GM10248 (cell line): Measurements from ENCODE around the gene SLX9.
"Not testable (repeated sequence)": the region's sequence is repeated elsewhere in the genome, so short reads cannot be mapped to it uniquely, and the experiment has no call there.

Experiments used
- CTCF ChIA-PET: fragments of 300-600 bp; sonication (Branson Sonifier 250); formaldehyde crosslinking; extraction: SDS; loops from one replicate; lab custom pipeline; 2021; ENCODE audit warnings: antibody characterized with exemption; lab: Yijun Ruan, JAX
- POLR2A ChIA-PET: fragments of 350-650 bp; sonication (Branson Sonifier 250); formaldehyde crosslinking; extraction: SDS; loops from one replicate; lab custom pipeline; 2020; ENCODE audit warnings: antibody characterized with exemption; lab: Yijun Ruan, JAX
- DNase-seq: peaks from one replicate; pipeline ENCODE4 v3.0.0; 2012; ENCODE audit errors: extremely low spot score
- CTCF ChIP-seq: IDR thresholded peaks from 2 replicates; pipeline ENCODE4 v1.5.1; 2012; ENCODE audit warnings: mild to moderate bottlenecking, low read depth; ENCODE audit errors: extremely low read depth, missing control alignments, control extremely low read depth

SLX9 gene

DNA sequence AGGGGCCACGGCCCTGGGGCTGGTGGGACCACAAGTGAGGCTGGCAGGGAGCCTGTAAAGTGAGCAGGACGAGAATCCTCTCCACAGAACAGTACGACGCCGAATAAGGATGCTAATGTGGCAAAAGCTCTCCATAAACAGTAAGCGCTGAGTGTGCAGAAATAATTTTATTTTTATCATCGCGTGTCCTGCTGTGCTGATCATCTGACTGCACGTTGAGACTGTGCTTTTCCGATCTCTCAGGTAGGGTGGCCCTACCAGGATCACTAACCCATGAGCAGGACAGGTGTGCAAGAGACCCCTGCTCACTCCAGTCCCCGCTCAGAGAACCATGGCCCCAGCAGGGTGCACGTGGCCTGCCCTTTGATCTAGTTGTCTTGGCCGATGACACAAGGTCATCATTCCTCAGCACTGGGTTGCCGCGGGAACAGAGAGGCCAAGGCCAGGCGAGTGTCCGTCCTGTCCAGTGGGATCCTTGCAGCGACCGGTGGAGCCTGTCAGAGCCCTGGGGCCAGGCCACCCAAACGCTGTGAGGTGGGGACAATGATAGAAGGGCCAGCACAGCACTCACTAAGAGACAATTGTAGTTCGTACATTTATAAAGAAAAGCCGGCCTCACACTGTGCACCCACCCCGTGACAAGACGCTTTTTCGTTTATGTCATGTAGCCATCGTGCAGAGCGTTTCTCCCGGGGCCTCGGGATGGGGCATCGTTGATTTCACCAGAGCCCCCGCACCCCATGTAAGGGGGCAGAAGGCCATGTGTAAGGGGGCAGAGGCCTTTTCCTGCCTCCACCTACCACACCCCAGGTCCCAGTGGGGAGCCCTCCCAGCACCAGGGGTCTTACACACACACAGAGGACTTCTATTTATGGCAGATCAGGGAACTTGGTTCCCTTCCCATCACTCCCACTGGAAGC is 81.9 kb downstream of the SLX9 start:
- no peak for DNase-seq
- TF ChIP-seq CTCF = no peak
- ChIA-PET POLR2A (no interaction called here), CTCF (interaction anchor here (1.1 kb wide), 1 partner anchor 107 kb away, joined by 3 read pairs; no protein-coding TSS in a partner anchor)

- DNase-seq = no peak
- POLR2A ChIA-PET = no interaction called here
- TF ChIP-seq CTCF = no peak
- CTCF ChIA-PET = interaction anchor here (1.1 kb wide), 1 partner anchor 106 kb away, joined by 3 read pairs; no protein-coding TSS in a partner anchor
These were observed 82.5 kb downstream of the SLX9 start for GRCh38 chr21:45022348-45022675.

- POLR2A ChIA-PET = no interaction called here
- CTCF ChIA-PET = interaction anchor here (1.1 kb wide), 1 partner anchor 106 kb away, joined by 3 read pairs; no protein-coding TSS in a partner anchor
- DNase-seq = no peak
- no peak for TF ChIP-seq CTCF
These were observed 82.9 kb downstream of the SLX9 start for GRCh38 chr21:45022736-45023135.

- CTCF ChIA-PET, POLR2A ChIA-PET, DNase-seq: not testable (repeated sequence)
These were observed 84.7 kb downstream of the SLX9 start for GRCh38 chr21:45024516-45024915.

- no peak for TF ChIP-seq CTCF
- no peak for DNase-seq
- ChIA-PET CTCF (interaction anchor here (0.8 kb wide), 1 partner anchor 104 kb away, joined by 3 read pairs; no protein-coding TSS in a partner anchor), POLR2A (no interaction called here)
These were observed 86.4 kb downstream of the SLX9 start for GRCh38 chr21:45026066-45026745.
